HepG2 (cell line): Measurements from ENCODE around the gene BTRC. TPM values are rescaled to one million over a fixed set of nuclear protein-coding genes. Genes with fewer than 3 reads are reported as not detected.

ENCODE experiments used
- ARNTL ChIP-seq: sonication (generic); formaldehyde crosslinking; IDR thresholded peaks from 2 replicates; pipeline ENCODE4 v1.4.0; 2020; ENCODE audit warnings: mild to moderate bottlenecking, missing genetic modification reagents
- ATF7 ChIP-seq, 2 experiments: fragments of 450-650 bp in 1 of 2; sonication (generic) in 1 of 2; formaldehyde crosslinking in 1 of 2; IDR thresholded peaks; 2 replicates each; pipeline versions ENCODE4 v1.4.0 to v1.6.1; 2016 to 2020; ENCODE audit warnings: antibody characterized with exemption in 1 of 2, mild to moderate bottlenecking in 1 of 2, missing genetic modification reagents in 1 of 2
- CREB1 ChIP-seq, 2 experiments: fragments of 450-650 bp in 1 of 2; IDR thresholded peaks; 2 replicates each; pipeline ENCODE4 v1.6.1; 2016 to 2017; ENCODE audit warnings: control low read depth in 1 of 2, mild to moderate bottlenecking in 1 of 2, missing compliant biosample characterization in 1 of 2, missing genetic modification characterization in 1 of 2
- ETV5 ChIP-seq: IDR thresholded peaks from 2 replicates; pipeline ENCODE4 v1.6.1; 2018; ENCODE audit warnings: missing biosample characterization, missing genetic modification reagents, inconsistent platforms, borderline replicate concordance
- KLF6 ChIP-seq: IDR thresholded peaks from 2 replicates; pipeline ENCODE4 v1.8.0; 2016; ENCODE audit warnings: missing biosample characterization, missing genetic modification reagents
- MAZ ChIP-seq, 2 experiments: sonication (generic) in 1 of 2; formaldehyde crosslinking in 1 of 2; IDR thresholded peaks; 2 replicates each; pipeline versions ENCODE4 v1.5.0 to v1.6.1; 2012 to 2020; ENCODE audit warnings: low read depth in 2 of 2, mild to moderate bottlenecking in 2 of 2, borderline replicate concordance in 1 of 2, improper control_type of control experiment in 1 of 2, low read length in 1 of 2, missing genetic modification reagents in 1 of 2, moderate library complexity in 1 of 2
- NFRKB ChIP-seq: fragments of 450-650 bp; IDR thresholded peaks from 2 replicates; pipeline ENCODE4 v1.6.1; 2017
- NFYB ChIP-seq: sonication (generic); formaldehyde crosslinking; IDR thresholded peaks from 2 replicates; pipeline ENCODE4 v1.4.0; 2020; ENCODE audit warnings: missing genetic modification reagents
- NR2F6 ChIP-seq, 2 experiments: IDR thresholded peaks; 2 replicates each; pipeline ENCODE4 v1.6.1; 2016; ENCODE audit warnings: antibody characterized with exemption in 1 of 2, mild to moderate bottlenecking in 1 of 2
- PBX2 ChIP-seq: IDR thresholded peaks from 2 replicates; pipeline ENCODE4 v1.6.1; 2016; ENCODE audit warnings: control low read depth
- SMARCE1 ChIP-seq: fragments of 450-650 bp; IDR thresholded peaks from 2 replicates; pipeline ENCODE4 v1.6.1; 2017; ENCODE audit warnings: borderline replicate concordance
- SMYD3 ChIP-seq: sonication (generic); formaldehyde crosslinking; IDR thresholded peaks from 2 replicates; pipeline ENCODE4 v1.8.1; 2023; ENCODE audit warnings: mild to moderate bottlenecking, missing genetic modification reagents
- SRSF1 ChIP-seq: fragments of 200-400 bp; formaldehyde crosslinking; optimal IDR thresholded peaks from 2 replicates; pipeline ENCODE3; 2017; ENCODE audit warnings: mild to moderate bottlenecking, low read depth, low read length, moderate library complexity
- ZNF598 ChIP-seq: sonication (generic); formaldehyde crosslinking; IDR thresholded peaks from 2 replicates; pipeline ENCODE4 v1.5.1; 2020; ENCODE audit warnings: mild to moderate bottlenecking, missing genetic modification reagents, borderline replicate concordance
- ZNF644 ChIP-seq: IDR thresholded peaks from 2 replicates; pipeline ENCODE4 v1.6.1; 2016; ENCODE audit warnings: low read depth
- polyA plus RNA-seq, 8 experiments: library from polyadenylated mRNA; depleted of rRNA in 3 of 8; stranded (reverse) in 7 of 8; unstranded in 1 of 8; fragments of >200 nt; fragmentation: Illumina TruSeq in 4 of 8; extraction: Trizol in 4 of 8; gene quantifications; 2 replicates each; pipeline versions ENCODE4 v1.2.1 to v1.2.3, GENCODE V29; 2011 to 2016; ENCODE audit warnings: low read depth in 4 of 8, missing spikeins in 1 of 8, mixed read lengths in 1 of 8; ENCODE audit not compliant: insufficient read depth in 1 of 8
- total RNA-seq, 5 experiments: library from RNA; depleted of rRNA; stranded (reverse); fragments of >200 nt; fragmentation: Illumina TruSeq; extraction: Trizol; gene quantifications; 2 replicates each; pipeline ENCODE4 v1.2.3, GENCODE V29; 2016; ENCODE audit warnings: low read depth in 1 of 5
- TF ChIP-seq, protein P1 (sequence below): sonication (generic); formaldehyde crosslinking; IDR thresholded peaks from 2 replicates; pipeline ENCODE4 v1.5.1; 2020; ENCODE audit warnings: missing genetic modification reagents, mild to moderate bottlenecking, borderline replicate concordance
- TF ChIP-seq, protein P2 (sequence below): sonication (generic); formaldehyde crosslinking; IDR thresholded peaks from 2 replicates; pipeline ENCODE4 v1.5.1; 2020; ENCODE audit warnings: mild to moderate bottlenecking, missing genetic modification reagents, borderline replicate concordance

Gene BTRC
- total and polyA plus RNA-seq, 2 of the 13 experiments (the other 11 are each of a cell fraction or from before 2014, with no cell fraction given) = 12.0 to 14.4 TPM

DNA sequence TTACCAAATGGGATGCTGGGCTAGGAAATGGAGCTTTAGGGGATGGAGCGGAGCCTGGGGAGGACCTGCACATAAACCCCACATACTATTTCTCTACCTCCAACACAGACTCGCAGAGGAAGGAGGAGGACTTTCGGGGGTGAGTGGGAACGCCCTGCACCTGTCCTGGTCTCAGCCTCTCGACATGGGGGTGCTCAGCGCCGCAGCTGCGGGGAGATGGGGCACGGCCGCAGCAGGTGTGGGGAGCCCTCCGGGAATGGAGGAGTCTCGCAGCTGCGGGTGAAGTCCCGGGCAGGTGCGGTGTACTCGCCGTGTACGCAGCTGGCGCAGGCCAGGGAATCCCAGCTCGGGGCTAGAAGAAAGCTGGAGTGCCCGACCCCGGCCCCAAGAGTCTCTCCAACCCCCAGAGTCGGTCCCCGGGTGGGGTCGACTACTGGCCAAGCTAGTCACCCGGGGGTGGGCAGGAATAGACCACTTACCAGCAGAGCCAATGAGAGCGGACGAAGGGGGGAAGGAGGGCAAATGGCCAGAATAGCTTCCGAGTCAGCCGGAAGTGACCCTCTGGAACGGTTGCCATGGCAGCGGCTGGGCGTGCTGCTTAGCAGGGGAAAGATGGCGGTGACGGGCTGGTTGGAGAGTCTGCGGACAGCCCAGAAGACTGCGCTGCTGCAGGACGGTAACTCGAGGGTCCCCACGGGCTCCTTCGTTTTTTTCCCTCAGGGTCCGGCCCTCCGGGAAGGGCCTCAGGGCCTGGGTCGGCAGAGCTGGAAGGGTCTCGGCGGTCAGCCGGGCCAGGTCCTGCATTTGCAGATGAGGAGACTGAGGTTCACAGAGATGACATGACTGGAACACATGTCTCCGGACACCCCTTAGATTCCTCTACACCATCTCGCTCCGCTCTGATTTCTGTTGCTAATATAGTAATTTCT, 234.0 kb downstream of the BTRC start, which contains the start of the genes DPCD and POLL (continued):
- TF ChIP-seq PBX2 (no peak), NFYB (CRISPR knock-in tag) (peak; percentile 78), NFRKB (no peak), ZNF598 (CRISPR knock-in tag) (peak; percentile 52; the same call in 1 of the 2 replicates), SRSF1 (peak; percentile 68), ZNF644 (CRISPR knock-in tag) (no peak), ATF7 (IDR thresholded peaks at IDR 0.05) (no peak), ATF7 (CRISPR knock-in tag; IDR thresholded peaks at IDR 0.05) (no peak), ARNTL (CRISPR knock-in tag) (no peak), NR2F6 (IDR thresholded peaks at IDR 0.05) (no peak), NR2F6 (CRISPR knock-in tag; IDR thresholded peaks at IDR 0.05) (0 out of 2 replicates have a peak, but pooled peaks have one; percentile 32), SMARCE1 (no peak), MAZ (IDR thresholded peaks at IDR 0.05; ENCODE audit: borderline replicate concordance, low read depth, low read length) (no peak), MAZ (CRISPR knock-in tag; IDR thresholded peaks at IDR 0.05; ENCODE audit: low read depth) (peak; percentile 70), KLF6 (CRISPR knock-in tag) (peak; percentile 47; the same call in 1 of the 2 replicates), ETV5 (peak; percentile 68), CREB1 (IDR thresholded peaks at IDR 0.05) (peak; percentile 53; the same call in 1 of the 2 replicates), CREB1 (CRISPR knock-in tag; IDR thresholded peaks at IDR 0.05) (no peak), SMYD3 (0 out of 2 replicates have a peak, but pooled peaks have one; percentile 29)
- TF ChIP-seq, protein P1, sequence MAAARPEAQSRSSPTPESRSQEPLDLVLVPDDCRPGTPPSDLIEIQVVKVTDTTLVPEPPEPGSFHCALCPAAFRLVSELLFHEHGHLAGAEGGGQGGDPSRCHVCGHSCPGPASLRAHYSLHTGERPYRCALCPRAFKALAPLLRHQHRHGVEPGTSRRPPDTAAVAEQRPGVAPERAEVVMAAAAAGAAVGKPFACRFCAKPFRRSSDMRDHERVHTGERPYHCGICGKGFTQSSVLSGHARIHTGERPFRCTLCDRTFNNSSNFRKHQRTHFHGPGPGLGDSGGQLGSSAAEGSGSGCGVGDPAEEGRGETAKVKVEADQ = peak; percentile 56; the same call in 1 of the 2 replicates
- TF ChIP-seq, protein P2, sequence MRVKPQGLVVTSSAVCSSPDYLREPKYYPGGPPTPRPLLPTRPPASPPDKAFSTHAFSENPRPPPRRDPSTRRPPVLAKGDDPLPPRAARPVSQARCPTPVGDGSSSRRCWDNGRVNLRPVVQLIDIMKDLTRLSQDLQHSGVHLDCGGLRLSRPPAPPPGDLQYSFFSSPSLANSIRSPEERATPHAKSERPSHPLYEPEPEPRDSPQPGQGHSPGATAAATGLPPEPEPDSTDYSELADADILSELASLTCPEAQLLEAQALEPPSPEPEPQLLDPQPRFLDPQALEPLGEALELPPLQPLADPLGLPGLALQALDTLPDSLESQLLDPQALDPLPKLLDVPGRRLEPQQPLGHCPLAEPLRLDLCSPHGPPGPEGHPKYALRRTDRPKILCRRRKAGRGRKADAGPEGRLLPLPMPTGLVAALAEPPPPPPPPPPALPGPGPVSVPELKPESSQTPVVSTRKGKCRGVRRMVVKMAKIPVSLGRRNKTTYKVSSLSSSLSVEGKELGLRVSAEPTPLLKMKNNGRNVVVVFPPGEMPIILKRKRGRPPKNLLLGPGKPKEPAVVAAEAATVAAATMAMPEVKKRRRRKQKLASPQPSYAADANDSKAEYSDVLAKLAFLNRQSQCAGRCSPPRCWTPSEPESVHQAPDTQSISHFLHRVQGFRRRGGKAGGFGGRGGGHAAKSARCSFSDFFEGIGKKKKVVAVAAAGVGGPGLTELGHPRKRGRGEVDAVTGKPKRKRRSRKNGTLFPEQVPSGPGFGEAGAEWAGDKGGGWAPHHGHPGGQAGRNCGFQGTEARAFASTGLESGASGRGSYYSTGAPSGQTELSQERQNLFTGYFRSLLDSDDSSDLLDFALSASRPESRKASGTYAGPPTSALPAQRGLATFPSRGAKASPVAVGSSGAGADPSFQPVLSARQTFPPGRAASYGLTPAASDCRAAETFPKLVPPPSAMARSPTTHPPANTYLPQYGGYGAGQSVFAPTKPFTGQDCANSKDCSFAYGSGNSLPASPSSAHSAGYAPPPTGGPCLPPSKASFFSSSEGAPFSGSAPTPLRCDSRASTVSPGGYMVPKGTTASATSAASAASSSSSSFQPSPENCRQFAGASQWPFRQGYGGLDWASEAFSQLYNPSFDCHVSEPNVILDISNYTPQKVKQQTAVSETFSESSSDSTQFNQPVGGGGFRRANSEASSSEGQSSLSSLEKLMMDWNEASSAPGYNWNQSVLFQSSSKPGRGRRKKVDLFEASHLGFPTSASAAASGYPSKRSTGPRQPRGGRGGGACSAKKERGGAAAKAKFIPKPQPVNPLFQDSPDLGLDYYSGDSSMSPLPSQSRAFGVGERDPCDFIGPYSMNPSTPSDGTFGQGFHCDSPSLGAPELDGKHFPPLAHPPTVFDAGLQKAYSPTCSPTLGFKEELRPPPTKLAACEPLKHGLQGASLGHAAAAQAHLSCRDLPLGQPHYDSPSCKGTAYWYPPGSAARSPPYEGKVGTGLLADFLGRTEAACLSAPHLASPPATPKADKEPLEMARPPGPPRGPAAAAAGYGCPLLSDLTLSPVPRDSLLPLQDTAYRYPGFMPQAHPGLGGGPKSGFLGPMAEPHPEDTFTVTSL (CRISPR knock-in tag) = no peak
